Heart right ventricle (tissue), 16 donors: Measurements from ENCODE around the gene SV2C. TPM values are rescaled to one million over a fixed set of nuclear protein-coding genes. Genes with fewer than 3 reads are reported as not detected.

Experiments
- ATAC-seq, 8 donors: fragments of 200-7000 bp; cut with Tn5 transposase; one replicate each; pipeline ENCODE4 v1.9.1; 2020; ENCODE audit warnings: mild to moderate bottlenecking in 8 of 8, moderate library complexity in 8 of 8, moderate number of reproducible peaks in 1 of 8
- DNase-seq, 2 donors: peaks; one replicate each; pipeline ENCODE4 v3.0.0-alpha.2; 2020
- H3K27ac ChIP-seq, 10 donors: fragments of 200-600 bp; sonication (generic) in 2 of 10; one replicate each; pipeline versions ENCODE4 v1.5.0 to v1.8.0; 2020 to 2022; ENCODE audit warnings: mild to moderate bottlenecking in 3 of 10
- H3K27me3 ChIP-seq, 7 donors: fragments of 200-600 bp; one replicate each; pipeline ENCODE4 v1.8.0; 2021 to 2022; ENCODE audit warnings: mild to moderate bottlenecking in 2 of 7
- H3K36me3 ChIP-seq, 9 donors: fragments of 200-600 bp; sonication (generic) in 1 of 9; one replicate each; pipeline versions ENCODE4 v1.5.0 to v1.8.0; 2020 to 2022; ENCODE audit warnings: mild to moderate bottlenecking in 2 of 9
- H3K4me1 ChIP-seq, 9 donors: fragments of 200-600 bp; sonication (generic) in 1 of 9; one replicate each; pipeline versions ENCODE4 v1.5.0 to v1.8.0; 2020 to 2022; ENCODE audit warnings: mild to moderate bottlenecking in 4 of 9
- H3K4me3 ChIP-seq, 10 donors: fragments of 200-600 bp; sonication (generic) in 2 of 10; one replicate each; pipeline versions ENCODE4 v1.5.0 to v1.8.0; 2020 to 2022; ENCODE audit warnings: mild to moderate bottlenecking in 7 of 10, moderate library complexity in 2 of 10
- H3K9me3 ChIP-seq, 11 donors: fragments of 200-600 bp in 10 of 11; sonication (generic) in 2 of 11; one replicate each; pipeline versions ENCODE4 v1.5.0 to v1.8.0; 2013 to 2022; ENCODE audit warnings: mild to moderate bottlenecking in 2 of 11, control low read depth in 1 of 11, moderate library complexity in 1 of 11
- WGBS, 2 donors: extraction: QIAGEN DNeasy Blood & Tissue Kit; methylation state at CpG; one replicate each; pipeline ENCODE4 v1.1.7; 2013; ENCODE audit warnings: inconsistent platforms in 1 of 2; 5-methylcytosine and 5-hydroxymethylcytosine counted together
- intact Hi-C, 10 donors: fragments of 100-400 bp; cut with DNase I; formaldehyde crosslinking; loops; one replicate each; pipeline versions ENCODE4 v1.11.1 to v1.14.2; 2022
- polyA plus RNA-seq, 2 donors: library from polyadenylated mRNA; stranded (reverse); fragments of 200-250 nt; gene quantifications; one replicate each; pipeline ENCODE4 v1.2.3, GENCODE V29; 2013
- total RNA-seq, 10 donors: library from RNA; stranded (reverse); fragmentation: NEBNext Ultra II Directional in 3 of 10; extraction: Animal tissue kit (Norgen Biotek cat#: 25700) in 3 of 10; gene quantifications; one replicate each; pipeline versions ENCODE4 v1.2.1 to v1.2.4, GENCODE V29; 2021 to 2023
- TF ChIP-seq, protein P1 (sequence below), 9 donors: fragments of 200-600 bp; sonication (generic) in 2 of 9; IDR thresholded peaks; one replicate each; pipeline versions ENCODE4 v1.5.0 to v1.8.0; 2021 to 2022; ENCODE audit warnings: antibody characterized with exemption in 9 of 9, mild to moderate bottlenecking in 5 of 9, moderate library complexity in 1 of 9
- donor health status: Arrhythmogenic right ventricular cardiomyopathy.
- donor health status: ischemic (EF 13 %, LVEDD 7.1; RV severe dilation, severe dysfunction).
- donor health status: healthy with polysubstance abuse.
- donor health status: DM: no; HTN: yes; CAD: no.
- donor health status: DM: no; HTN: no; CAD: no.
- donor health status: ischemic (EF 25% LVEDD 6.9; RV normal size, moderate dysfunction).
- donor health status: ischemic (EF 25% LVEDD 5.7; RV mildly dilated, moderate dysfunction).
- donor health status: healthy.
- donor health status: DM: yes; HTN: yes; CAD: no.
- donor health status: Ischemic cardiomyopathy.
- donor health status: ischemic (EF 35%, LVEDD 5.7; RV mildly dilated, moderate dysfunction).
- donor health status: nonischemic (EF 11% LVEDD 7.7; RV severe dilation, severe dysfunction).
- donor health status: DM: yes; HTN: yes; CAD: no.
- donor health status: PGD.
- donor health status: ischemic (EF 29% LVEDD 5.4; RV normal size, mild dysfunction).
- donor health status: nonischemic (EF 23%, LVEDD 6.1; RV moderate dilation, normal function).

Gene SV2C
- total and polyA plus RNA-seq, 12 donors = 0.09 to 1.2 (median 0.24) TPM; not detected in 4

DNA sequence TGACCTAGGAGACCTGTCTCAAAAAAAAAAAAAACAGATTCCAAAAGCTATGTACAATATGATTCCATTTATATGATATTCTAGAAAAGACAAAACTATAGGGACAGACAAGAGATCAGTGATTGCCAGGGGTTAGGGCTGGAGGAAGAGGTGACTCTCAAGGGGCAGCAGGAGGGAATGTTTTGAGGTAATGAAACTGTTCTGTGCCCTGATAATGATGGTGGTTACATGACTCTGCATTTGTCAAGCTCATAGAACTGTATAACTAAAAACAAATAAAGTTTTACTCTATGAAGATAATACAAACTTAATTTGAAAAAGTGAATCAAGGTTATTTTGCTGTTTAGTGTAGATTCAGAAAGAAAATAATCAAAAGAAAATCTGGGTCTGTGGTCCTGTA is 194.6 kb downstream of the SV2C start:
- H3K27me3 ChIP-seq = no peaks in the 10 kb centered on the region
- no peak overlapping the region for H3K4me3 ChIP-seq
- no peaks in the 10 kb centered on the region for H3K36me3 ChIP-seq
- TF ChIP-seq, protein P1, sequence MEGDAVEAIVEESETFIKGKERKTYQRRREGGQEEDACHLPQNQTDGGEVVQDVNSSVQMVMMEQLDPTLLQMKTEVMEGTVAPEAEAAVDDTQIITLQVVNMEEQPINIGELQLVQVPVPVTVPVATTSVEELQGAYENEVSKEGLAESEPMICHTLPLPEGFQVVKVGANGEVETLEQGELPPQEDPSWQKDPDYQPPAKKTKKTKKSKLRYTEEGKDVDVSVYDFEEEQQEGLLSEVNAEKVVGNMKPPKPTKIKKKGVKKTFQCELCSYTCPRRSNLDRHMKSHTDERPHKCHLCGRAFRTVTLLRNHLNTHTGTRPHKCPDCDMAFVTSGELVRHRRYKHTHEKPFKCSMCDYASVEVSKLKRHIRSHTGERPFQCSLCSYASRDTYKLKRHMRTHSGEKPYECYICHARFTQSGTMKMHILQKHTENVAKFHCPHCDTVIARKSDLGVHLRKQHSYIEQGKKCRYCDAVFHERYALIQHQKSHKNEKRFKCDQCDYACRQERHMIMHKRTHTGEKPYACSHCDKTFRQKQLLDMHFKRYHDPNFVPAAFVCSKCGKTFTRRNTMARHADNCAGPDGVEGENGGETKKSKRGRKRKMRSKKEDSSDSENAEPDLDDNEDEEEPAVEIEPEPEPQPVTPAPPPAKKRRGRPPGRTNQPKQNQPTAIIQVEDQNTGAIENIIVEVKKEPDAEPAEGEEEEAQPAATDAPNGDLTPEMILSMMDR (IDR thresholded peaks at IDR 0.05) = no peak
- H3K4me1 ChIP-seq = peaks cover 0 to 15% (median 7%) of the 10 kb centered on the region in 9 donors
- DNase-seq (no peak), ATAC-seq (no peak)
- no peak overlapping the region for H3K27ac ChIP-seq
- no peaks in the 10 kb centered on the region for H3K9me3 ChIP-seq
- intact Hi-C loops = no loop called here

DNA sequence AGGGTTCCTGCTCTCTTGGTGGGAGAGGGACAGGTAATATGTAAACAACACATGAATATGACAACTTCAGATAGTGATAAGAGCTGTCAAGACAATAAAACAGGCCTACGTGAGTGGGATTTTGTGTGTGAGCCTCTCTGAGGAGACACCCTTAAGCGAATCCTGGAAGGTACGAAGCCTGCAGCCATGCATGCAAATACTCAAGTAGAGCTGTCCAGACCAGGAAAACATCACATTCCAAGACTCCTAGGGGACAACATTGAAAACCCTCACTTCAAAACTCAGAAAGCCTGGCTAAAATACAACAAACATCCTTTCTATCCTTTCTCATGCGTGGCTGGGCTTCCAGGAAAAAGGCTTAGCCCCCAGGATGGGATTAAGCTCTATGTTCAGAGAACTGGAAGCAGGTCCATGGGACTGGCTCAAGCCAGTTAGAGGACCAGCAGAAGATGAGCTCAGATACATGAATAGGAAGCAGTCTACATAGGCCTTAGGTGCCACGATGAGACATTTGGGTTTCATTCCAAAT is 195.1 kb downstream of the SV2C start:
- intact Hi-C loops = no loop called here
- H3K4me3 ChIP-seq = no peak overlapping the region
- no peaks in the 10 kb centered on the region for H3K36me3 ChIP-seq
- peaks cover 0 to 9% (median 5%) of the 10 kb centered on the region in 9 donors for H3K4me1 ChIP-seq
- no peak for DNase-seq
- H3K27me3 ChIP-seq = no peaks in the 10 kb centered on the region
- TF ChIP-seq, protein P1 (IDR thresholded peaks at IDR 0.05) = no peak
- ATAC-seq = no peak
- WGBS, 2 donors = 78 to 82% methylated on average over 5 of the region's 5 CpGs
- H3K27ac ChIP-seq = no peak overlapping the region
- H3K9me3 ChIP-seq = no peaks in the 10 kb centered on the region

DNA sequence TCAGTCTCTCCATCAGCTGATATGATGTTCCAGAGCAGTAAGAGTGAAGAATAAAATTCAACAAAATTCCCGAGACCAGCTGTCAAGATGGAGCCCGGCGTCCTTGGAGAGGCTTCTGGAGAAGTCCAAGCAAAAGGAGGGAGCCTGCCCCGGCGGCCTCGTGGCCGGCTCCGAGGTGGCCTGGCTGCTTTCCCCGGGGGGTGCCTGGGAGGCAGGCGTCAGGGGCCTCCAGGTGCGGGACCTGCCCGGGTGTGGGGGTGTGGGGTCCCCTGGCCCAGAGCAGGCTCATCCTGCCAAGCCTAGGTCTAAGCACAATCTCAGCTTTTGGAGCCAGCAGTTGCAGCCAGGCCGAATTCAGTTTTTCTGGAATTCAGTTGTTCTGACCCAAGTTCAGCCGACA is 197.3 kb downstream of the SV2C start:
- Histone ChIP-seq H3K36me3 (no peaks in the 10 kb centered on the region), H3K9me3 (no peaks in the 10 kb centered on the region), H3K4me3 (no peak overlapping the region), H3K4me1 (no peaks in the 10 kb centered on the region), H3K27me3 (no peaks in the 10 kb centered on the region), H3K27ac (no peak overlapping the region)
- ATAC-seq (no peak), DNase-seq (no peak)
- intact Hi-C loops = no loop called here
- TF ChIP-seq, protein P1 (IDR thresholded peaks at IDR 0.05) = no peak
- 87 to 90% methylated on average over 14 of the region's 14 CpGs for WGBS, 2 donors

DNA sequence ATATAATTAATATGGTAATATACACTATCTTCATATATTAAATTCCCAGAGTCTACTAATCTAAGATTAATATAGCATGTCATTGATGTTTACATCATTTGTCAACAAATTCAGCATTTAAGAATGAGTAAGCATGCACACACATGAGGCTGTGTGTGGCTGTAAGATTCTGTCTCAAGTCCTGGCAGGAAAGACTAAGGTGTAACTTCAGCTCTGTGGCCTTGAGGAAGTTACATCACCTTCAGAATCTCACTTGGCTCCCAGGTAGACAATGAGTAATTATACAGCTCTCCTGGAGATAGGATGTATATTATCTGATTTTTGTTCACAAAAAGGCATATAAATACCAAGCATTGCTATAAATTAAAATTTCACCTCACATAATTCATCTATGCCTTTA is 200.5 kb downstream of the SV2C start:
- Histone ChIP-seq H3K9me3 (no peaks in the 10 kb centered on the region), H3K4me3 (no peak overlapping the region), H3K27me3 (no peaks in the 10 kb centered on the region), H3K4me1 (no peaks in the 10 kb centered on the region), H3K36me3 (no peaks in the 10 kb centered on the region), H3K27ac (no peak overlapping the region)
- ATAC-seq = no peak
- TF ChIP-seq, protein P1 (IDR thresholded peaks at IDR 0.05) = no peak
- DNase-seq = no peak
- intact Hi-C loops = no loop called here
